SK-N-MC (cell line): ENCODE measurements around the gene CDK6.
"Not testable (repeated sequence)": the region's sequence is repeated elsewhere in the genome, so short reads cannot be mapped to it uniquely, and the experiment has no call there.

Experiments
- DNase-seq: peaks from one replicate; pipeline ENCODE4 v3.0.0-alpha.2; 2011; ENCODE audit warnings: low read depth, low spot score
- H3K27ac ChIP-seq: fragments of 200-600 bp; sonication (generic); 2 replicates; pipeline ENCODE4 v1.5.1; 2016; ENCODE audit warnings: mixed run types
- H3K36me3 ChIP-seq: fragments of 200-600 bp; sonication (generic); 2 replicates; pipeline ENCODE4 v1.6.1; 2017; ENCODE audit warnings: antibody characterized with exemption, low read length, mixed read lengths; ENCODE audit not compliant: insufficient read depth
- H3K4me3 ChIP-seq: fragments of 200-600 bp; sonication (generic); 2 replicates; pipeline ENCODE4 v1.5.1; 2016
- H3K9ac ChIP-seq: fragments of 200-600 bp; sonication (generic); 2 replicates; pipeline ENCODE4 v1.8.0; 2017; ENCODE audit warnings: mixed run types, mixed read lengths; ENCODE audit not compliant: insufficient read length
- H3K9me3 ChIP-seq: fragments of 200-600 bp; sonication (generic); 2 replicates; pipeline ENCODE4 v1.6.1; 2017; ENCODE audit warnings: low read depth, mild to moderate bottlenecking, antibody characterized with exemption, low read length, moderate library complexity, mixed read lengths
- EZH2 ChIP-seq: fragments of 200-600 bp; sonication (generic); IDR thresholded peaks from one replicate; pipeline ENCODE4 v1.6.1; 2017; ENCODE audit warnings: antibody characterized with exemption
- FOXP2 ChIP-seq: optimal IDR thresholded peaks from 2 replicates; pipeline ENCODE3; 2011; ENCODE audit warnings: mild to moderate bottlenecking, moderate library complexity; ENCODE audit not compliant: insufficient read depth; ENCODE audit errors: extremely low read length, control extremely low read depth
- POLR2AphosphoS5 ChIP-seq: IDR thresholded peaks from 2 replicates; pipeline ENCODE4 v1.6.1; 2012; ENCODE audit warnings: mild to moderate bottlenecking, low read depth, low read length, borderline replicate concordance

The CDK6 gene

DNA sequence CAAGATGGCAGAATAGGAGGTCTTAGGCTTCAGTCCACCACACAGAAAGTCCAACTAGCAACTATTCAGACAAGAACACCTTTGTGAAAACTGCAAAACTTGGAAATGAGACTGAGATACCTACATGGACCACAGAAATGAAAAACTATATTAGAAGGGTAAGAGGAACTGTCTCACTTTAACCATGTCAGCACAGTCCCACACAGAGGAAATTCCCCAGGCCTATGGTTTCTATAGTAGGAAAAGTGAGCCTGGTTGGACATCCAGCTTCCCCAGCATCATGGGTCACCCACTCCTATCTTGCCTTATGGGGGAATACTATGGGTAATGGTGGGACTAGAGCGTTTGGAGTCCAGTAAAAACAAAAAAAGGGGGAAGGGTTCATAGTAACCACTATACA, 38.8 kb upstream of the CDK6 start:
- Histone ChIP-seq H3K9me3 (no peaks in the 10 kb centered on the region), H3K36me3 (no peaks in the 10 kb centered on the region), H3K4me3 (no peak overlapping the region), H3K27ac (no peak overlapping the region), H3K9ac (no peak overlapping the region)
- DNase-seq, result no peak
- TF ChIP-seq POLR2AphosphoS5 (no peak), FOXP2 (no peak), EZH2 (no peak)

GRCh38 chr7:92874567-92874966, 38.2 kb upstream of the CDK6 start:
- Histone ChIP-seq H3K9ac (no peak overlapping the region), H3K4me3 (no peak overlapping the region), H3K9me3 (no peaks in the 10 kb centered on the region), H3K36me3 (no peaks in the 10 kb centered on the region), H3K27ac (no peak overlapping the region)
- no peak for DNase-seq
- no peak for TF ChIP-seq FOXP2
- no peak for TF ChIP-seq POLR2AphosphoS5
- TF ChIP-seq EZH2, result no peak

DNA sequence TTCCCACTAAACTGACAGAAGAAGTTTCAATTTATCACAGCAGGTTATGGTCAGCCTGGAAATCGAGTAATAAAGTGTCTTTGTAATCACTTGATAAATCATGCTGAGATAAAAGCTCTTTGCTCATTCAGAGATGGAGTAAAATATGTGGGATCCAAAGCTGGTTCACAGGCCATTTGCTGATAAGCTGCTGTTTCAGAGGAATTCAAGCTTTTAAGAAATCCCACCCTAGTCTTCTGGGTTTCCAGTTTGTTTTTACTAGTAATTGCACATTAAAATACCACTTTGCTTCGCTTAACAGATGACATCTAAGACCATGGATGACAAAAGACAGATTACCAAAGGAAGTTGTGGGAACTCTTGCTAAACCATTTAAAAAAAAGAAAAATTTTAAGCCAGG, 37.4 kb upstream of the CDK6 start:
- Histone ChIP-seq H3K27ac (no peak overlapping the region), H3K4me3 (no peak overlapping the region), H3K36me3 (no peaks in the 10 kb centered on the region), H3K9me3 (no peaks in the 10 kb centered on the region; the same call in 1 of the 2 replicates), H3K9ac (no peak overlapping the region)
- no peak for DNase-seq
- TF ChIP-seq POLR2AphosphoS5 (no peak), EZH2 (no peak), FOXP2 (no peak)

GRCh38 chr7:92872701-92873100, 36.3 kb upstream of the CDK6 start:
- no peak overlapping the region for H3K4me3 ChIP-seq
- H3K9ac ChIP-seq, result no peak overlapping the region
- no peak for TF ChIP-seq POLR2AphosphoS5
- no peak for TF ChIP-seq EZH2
- TF ChIP-seq FOXP2, result no peak
- no peak overlapping the region for H3K27ac ChIP-seq
- no peak for DNase-seq
- H3K36me3 ChIP-seq, result no peaks in the 10 kb centered on the region
- no peaks in the 10 kb centered on the region; the same call in 1 of the 2 replicates for H3K9me3 ChIP-seq

- no peak for TF ChIP-seq POLR2AphosphoS5
- DNase-seq, result no peak
- Histone ChIP-seq H3K9ac (no peak overlapping the region), H3K4me3 (no peak overlapping the region), H3K27ac (no peak overlapping the region), H3K9me3 (no peaks in the 10 kb centered on the region; the same call in 1 of the 2 replicates), H3K36me3 (no peaks in the 10 kb centered on the region)
These were observed 32.4 kb upstream of the CDK6 start for GRCh38 chr7:92868683-92869293.

DNA sequence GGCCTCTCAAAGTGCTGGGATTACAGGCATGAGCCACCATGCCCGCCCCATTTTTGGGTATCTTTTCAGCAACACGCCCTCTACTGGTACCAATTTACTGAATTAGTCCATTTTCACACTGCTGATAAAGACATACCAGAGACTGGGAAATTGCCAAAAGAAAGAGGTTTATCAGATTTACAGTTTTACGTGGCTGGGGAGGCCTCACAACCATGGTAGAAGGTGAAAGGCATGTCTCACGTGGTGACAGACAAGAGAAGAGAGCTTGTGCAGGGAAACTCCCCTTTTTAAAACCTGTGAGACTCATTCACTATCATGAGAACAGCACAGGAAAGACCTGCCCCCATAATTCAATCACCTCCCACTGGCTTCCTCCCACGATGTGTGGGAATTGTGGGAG, 27.8 kb upstream of the CDK6 start:
- DNase-seq, H3K9ac ChIP-seq, H3K9me3 ChIP-seq, H3K4me3 ChIP-seq, H3K36me3 ChIP-seq, H3K27ac ChIP-seq: not testable (repeated sequence)

GRCh38 chr7:92856436-92856835, 20.1 kb upstream of the CDK6 start:
- Histone ChIP-seq H3K9me3 (no peaks in the 10 kb centered on the region), H3K4me3 (no peak overlapping the region), H3K36me3 (no peaks in the 10 kb centered on the region), H3K27ac (no peak overlapping the region), H3K9ac (no peak overlapping the region)
- no peak for DNase-seq
- TF ChIP-seq POLR2AphosphoS5, result no peak
- TF ChIP-seq FOXP2, result no peak
- no peak for TF ChIP-seq EZH2

- no peaks in the 10 kb centered on the region for H3K36me3 ChIP-seq
- TF ChIP-seq FOXP2 (no peak), POLR2AphosphoS5 (no peak), EZH2 (no peak)
- DNase-seq, result no peak
- H3K27ac ChIP-seq, result no peak overlapping the region
- H3K9ac ChIP-seq, result no peak overlapping the region
- H3K4me3 ChIP-seq, result no peak overlapping the region
- no peaks in the 10 kb centered on the region for H3K9me3 ChIP-seq
These were observed 18.3 kb upstream of the CDK6 start for GRCh38 chr7:92854501-92855238.

GRCh38 chr7:92851732-92852131, 15.4 kb upstream of the CDK6 start:
- TF ChIP-seq EZH2 (no peak), POLR2AphosphoS5 (no peak), FOXP2 (no peak)
- Histone ChIP-seq H3K27ac (no peak overlapping the region), H3K4me3 (no peak overlapping the region), H3K9me3 (no peaks in the 10 kb centered on the region), H3K36me3 (no peaks in the 10 kb centered on the region), H3K9ac (no peak overlapping the region)
- DNase-seq, result no peak
